Upper lobe of right lung (tissue), 1 donor: ENCODE results near the gene SCN8A. TPM values are rescaled to one million over a fixed set of nuclear protein-coding genes. Genes with fewer than 3 reads are reported as not detected.

ENCODE experiments used
- ATAC-seq: fragments of 200-7000 bp; cut with Tn5 transposase; one replicate; pipeline ENCODE4 v1.9.1; 2020; ENCODE audit warnings: mild to moderate bottlenecking, moderate library complexity
- DNase-seq: peaks from one replicate; pipeline ENCODE4 v3.0.0-alpha.2; 2020
- H3K27ac ChIP-seq: fragments of 200-600 bp; one replicate; pipeline ENCODE4 v1.8.0; 2022
- H3K27me3 ChIP-seq: fragments of 200-600 bp; one replicate; pipeline ENCODE4 v1.8.0; 2022; ENCODE audit warnings: mild to moderate bottlenecking
- H3K36me3 ChIP-seq: fragments of 200-600 bp; one replicate; pipeline ENCODE4 v1.8.0; 2022
- H3K4me1 ChIP-seq: fragments of 200-600 bp; one replicate; pipeline ENCODE4 v1.8.0; 2022
- H3K4me3 ChIP-seq: fragments of 200-600 bp; one replicate; pipeline ENCODE4 v1.8.0; 2022; ENCODE audit warnings: mild to moderate bottlenecking
- H3K9me3 ChIP-seq: fragments of 200-600 bp; one replicate; pipeline ENCODE4 v1.8.0; 2022
- CTCF ChIP-seq: fragments of 200-600 bp; IDR thresholded peaks from one replicate; pipeline ENCODE4 v1.8.0; 2022; ENCODE audit warnings: antibody characterized with exemption
- intact Hi-C: fragments of 100-400 bp; cut with DNase I; formaldehyde crosslinking; loops from one replicate; pipeline ENCODE4 v1.11.0; 2022
- total RNA-seq: library from RNA; stranded (reverse); fragmentation: NEBNext Ultra II Directional; extraction: Animal tissue kit (Norgen Biotek cat#: 25700); gene quantifications from one replicate; pipeline ENCODE4 v1.2.1, GENCODE V29; 2021
- donor health status: DM: no; HTN: yes; CAD: no; lungs with severe emphysema.

The SCN8A gene
- total RNA-seq, 1 donor from 2014 or later: 1.1 TPM

- H3K9me3 ChIP-seq: no peaks in the 10 kb centered on the region
- H3K27me3 ChIP-seq: no peaks in the 10 kb centered on the region
- DNase-seq (no peak), ATAC-seq (no peak)
- no peaks in the 10 kb centered on the region for H3K4me1 ChIP-seq
- no peak overlapping the region for H3K4me3 ChIP-seq
- no peak overlapping the region for H3K27ac ChIP-seq
- intact Hi-C loops: no loop called here
- H3K36me3 ChIP-seq: no peaks in the 10 kb centered on the region
- no peak for TF ChIP-seq CTCF
Measured at GRCh38 chr12:51798501-51798900, 207.5 kb downstream of the SCN8A start.

GRCh38 chr12:51801027-51801426 lies 210.0 kb downstream of the SCN8A start:
- H3K36me3 ChIP-seq: no peaks in the 10 kb centered on the region
- TF ChIP-seq CTCF: no peak
- DNase-seq (no peak), ATAC-seq (no peak)
- no peaks in the 10 kb centered on the region for H3K9me3 ChIP-seq
- no peak overlapping the region for H3K4me3 ChIP-seq
- H3K27me3 ChIP-seq: no peaks in the 10 kb centered on the region
- intact Hi-C loops: no loop called here
- no peak overlapping the region for H3K27ac ChIP-seq
- no peaks in the 10 kb centered on the region for H3K4me1 ChIP-seq

GRCh38 chr12:51806896-51807295 lies 215.9 kb downstream of the SCN8A start:
- ATAC-seq (no peak), DNase-seq (no peak)
- Histone ChIP-seq H3K36me3 (no peaks in the 10 kb centered on the region), H3K4me3 (no peak overlapping the region), H3K4me1 (no peaks in the 10 kb centered on the region), H3K27ac (no peak overlapping the region), H3K27me3 (no peaks in the 10 kb centered on the region), H3K9me3 (no peaks in the 10 kb centered on the region)
- intact Hi-C loops: no loop called here
- no peak for TF ChIP-seq CTCF

- ATAC-seq: no peak
- intact Hi-C loops: no loop called here
- DNase-seq: no peak
Measured at GRCh38 chr12:51809193-51809592, 218.2 kb downstream of the SCN8A start.

GRCh38 chr12:51811203-51812202 lies 220.5 kb downstream of the SCN8A start:
- no peaks in the 10 kb centered on the region for H3K27me3 ChIP-seq
- no peak overlapping the region for H3K4me3 ChIP-seq
- TF ChIP-seq CTCF: no peak
- H3K36me3 ChIP-seq: no peaks in the 10 kb centered on the region
- no peak overlapping the region for H3K27ac ChIP-seq
- ATAC-seq (no peak), DNase-seq (no peak)
- intact Hi-C loops: no loop called here
- H3K4me1 ChIP-seq: peaks cover 4% of the 10 kb centered on the region
- H3K9me3 ChIP-seq: no peaks in the 10 kb centered on the region

More at GRCh38 chr12:51809193-51809592, 218.2 kb downstream of the SCN8A start:
- H3K9me3 ChIP-seq: no peaks in the 10 kb centered on the region
- no peaks in the 10 kb centered on the region for H3K4me1 ChIP-seq
- H3K4me3 ChIP-seq: no peak overlapping the region
- no peaks in the 10 kb centered on the region for H3K36me3 ChIP-seq
- no peaks in the 10 kb centered on the region for H3K27me3 ChIP-seq
- TF ChIP-seq CTCF: no peak
- no peak overlapping the region for H3K27ac ChIP-seq
